HEK293 (cell line): ENCODE measurements around the gene IGDCC3.

Experiments used
- CTCF ChIP-seq: fragments of 450-650 bp; formaldehyde crosslinking; IDR thresholded peaks from 2 replicates; pipeline ENCODE4 v1.5.1; 2016; ENCODE audit warnings: missing biosample characterization, missing genetic modification characterization
- INSM2 ChIP-seq: fragments of 450-650 bp; formaldehyde crosslinking; IDR thresholded peaks from 2 replicates; pipeline ENCODE4 v1.5.1; 2016; ENCODE audit warnings: missing biosample characterization, missing genetic modification characterization
- TSHZ1 ChIP-seq: fragments of 450-650 bp; formaldehyde crosslinking; IDR thresholded peaks from 2 replicates; pipeline ENCODE4 v1.5.1; 2016; ENCODE audit warnings: missing biosample characterization, missing genetic modification characterization, borderline replicate concordance
- ZNF24 ChIP-seq: fragments of 450-650 bp; formaldehyde crosslinking; IDR thresholded peaks from 2 replicates; pipeline ENCODE4 v1.5.1; 2016; ENCODE audit warnings: missing biosample characterization, missing genetic modification characterization
- ZNF488 ChIP-seq: fragments of 450-650 bp; formaldehyde crosslinking; IDR thresholded peaks from 2 replicates; pipeline ENCODE4 v1.5.1; 2016; ENCODE audit warnings: missing biosample characterization, missing genetic modification characterization
- ZNF596 ChIP-seq: fragments of 450-650 bp; IDR thresholded peaks from 2 replicates; pipeline ENCODE4 v1.5.0; 2018; ENCODE audit warnings: missing biosample characterization, mild to moderate bottlenecking, missing genetic modification characterization, moderate library complexity

GRCh38 chr15:65349338-65349737, 28.5 kb downstream of the IGDCC3 start:
- TF ChIP-seq ZNF488 (no peak), ZNF24 (no peak), INSM2 (tag by site-specific recombination) (no peak), CTCF (tag by site-specific recombination) (no peak), TSHZ1 (tag by site-specific recombination) (no peak), ZNF596 (tag by site-specific recombination) (no peak)
